Right lobe of liver (tissue), 4 donors: ENCODE measurements around the gene RTF1.

Experiments used
- CTCF ChIP-seq, 4 donors: fragments of 200-600 bp in 3 of 4; fragments of 450-650 bp in 1 of 4; IDR thresholded peaks; one replicate each; pipeline versions ENCODE4 v1.5.1 to v1.8.0; 2016 to 2022; ENCODE audit warnings: antibody characterized with exemption in 4 of 4, mild to moderate bottlenecking in 2 of 4
- POLR2A ChIP-seq: fragments of 450-650 bp; IDR thresholded peaks from one replicate; pipeline ENCODE4 v1.6.1; 2017; ENCODE audit warnings: antibody characterized with exemption, mild to moderate bottlenecking
- donor health status: DM: no; HTN: no; CAD: no.
- donor health status: DM: no; HTN: no; CAD: no.
- donor health status: DM: no; HTN: yes; CAD: no.

GRCh38 chr15:41523097-41523496, 106.2 kb downstream of the RTF1 start:
- TF ChIP-seq CTCF (IDR thresholded peaks at IDR 0.05) (no peak), POLR2A (no peak)
